A549 (cell line): ENCODE results near the gene ABHD12. TPM values are rescaled to one million over a fixed set of nuclear protein-coding genes. Genes with fewer than 3 reads are reported as not detected.

ENCODE experiments used
- ATAC-seq, 2 experiments: fragments of 200-7000 bp in 1 of 2; fragments of >200 bp in 1 of 2; cut with Nextera tagmentation in 1 of 2; cut with Tn5 transposase in 1 of 2; 3 replicates each; pipeline versions ENCODE4 v1.8.0 to v1.9.1; 2018 to 2020; ENCODE audit warnings: mild to moderate bottlenecking in 1 of 2, moderate library complexity in 1 of 2
- CTCF ChIA-PET: fragments of 300-600 bp; sonication (Branson Sonifier 250); formaldehyde crosslinking; extraction: SDS; loops from one replicate; lab custom pipeline; 2021; ENCODE audit warnings: antibody characterized with exemption, inconsistent platforms; lab: Yijun Ruan, JAX
- POLR2A ChIA-PET: fragments of 350-600 bp; formaldehyde crosslinking; extraction: SDS; loops from one replicate; lab custom pipeline; 2021; ENCODE audit warnings: antibody characterized with exemption, inconsistent platforms; lab: Yijun Ruan, JAX
- DNase-seq, 2 experiments: peaks; one replicate each; pipeline versions ENCODE4 v3.0.0 to v3.0.0-alpha.2; 2011 to 2016; ENCODE audit warnings: low read depth in 1 of 2, low spot score in 1 of 2
- FAIRE-seq: peaks from 2 replicates; lab custom pipeline; 2011; peaks lifted over from hg19 to GRCh38; lab: Jason Lieb, UNC
- H3K27ac ChIP-seq, 2 experiments: fragments of >200 bp; sonication (Bioruptor Twin); formaldehyde crosslinking; 3 replicates each; pipeline ENCODE4 v1.5.1; 2016 to 2017
- H3K4me1 ChIP-seq: fragments of >200 bp; sonication (Bioruptor Twin); formaldehyde crosslinking; 3 replicates; pipeline ENCODE4 v1.6.1; 2016
- H3K4me2 ChIP-seq: fragments of >200 bp; sonication (Bioruptor Twin); formaldehyde crosslinking; 3 replicates; pipeline ENCODE4 v1.6.1; 2016
- H3K4me3 ChIP-seq: fragments of >200 bp; sonication (Bioruptor Twin); formaldehyde crosslinking; 3 replicates; pipeline ENCODE4 v1.5.1; 2016
- H3K9me3 ChIP-seq: fragments of >200 bp; sonication (Bioruptor Twin); formaldehyde crosslinking; 3 replicates; pipeline ENCODE4 v1.6.1; 2016
- ATOH8 ChIP-seq: fragments of 250-450 bp; sonication (Bioruptor Pico); IDR thresholded peaks from 2 replicates; pipeline ENCODE4 v1.5.0; 2020; ENCODE audit warnings: low read depth, mild to moderate bottlenecking, moderate library complexity
- CTCF ChIP-seq: fragments of >200 bp; sonication (Bioruptor Twin); formaldehyde crosslinking; IDR thresholded peaks from 3 replicates; pipeline ENCODE4 v1.5.1; 2016
- FOSL2 ChIP-seq, 2 experiments: fragments of 450-650 bp in 1 of 2; fragments of >200 bp in 1 of 2; sonication (Bioruptor Twin) in 1 of 2; formaldehyde crosslinking; IDR thresholded peaks; 2 replicates each; pipeline versions ENCODE4 v1.5.0 to v1.6.1; 2016 to 2020; ENCODE audit warnings: mild to moderate bottlenecking in 1 of 2, moderate library complexity in 1 of 2
- GATA3 ChIP-seq: IDR thresholded peaks from 2 replicates; pipeline ENCODE4 v1.6.1; 2012; ENCODE audit warnings: borderline replicate concordance
- HDAC2 ChIP-seq: fragments of 200-600 bp; sonication (generic); IDR thresholded peaks from 2 replicates; pipeline ENCODE4 v1.6.1; 2016
- HOXA7 ChIP-seq: fragments of 250-450 bp; sonication (Bioruptor Pico); IDR thresholded peaks from 2 replicates; pipeline ENCODE4 v1.5.0; 2020; ENCODE audit warnings: mild to moderate bottlenecking, moderate library complexity
- HOXB5 ChIP-seq: fragments of 250-450 bp; sonication (Bioruptor Pico); IDR thresholded peaks from 2 replicates; pipeline ENCODE4 v1.5.0; 2020; ENCODE audit warnings: mild to moderate bottlenecking, moderate library complexity
- JUN ChIP-seq, 2 experiments: fragments of >200 bp; sonication (Bioruptor Twin); formaldehyde crosslinking; IDR thresholded peaks; 2 replicates in 1 of 2; 3 replicates in 1 of 2; pipeline ENCODE4 v1.6.1; 2016 to 2017
- JUNB ChIP-seq: fragments of >200 bp; sonication (Bioruptor Twin); formaldehyde crosslinking; IDR thresholded peaks from 2 replicates; pipeline ENCODE4 v1.6.1; 2016
- KDM5A ChIP-seq: fragments of 200-600 bp; sonication (generic); IDR thresholded peaks from 2 replicates; pipeline ENCODE4 v1.6.1; 2016; ENCODE audit warnings: antibody characterized with exemption, mild to moderate bottlenecking
- POLR2AphosphoS2 ChIP-seq: conservative IDR thresholded peaks from 2 replicates; pipeline ENCODE4 v1.6.1; 2012; ENCODE audit warnings: low read length, improper control_type of control experiment, inconsistent platforms
- RAD21 ChIP-seq, 2 experiments: fragments of >200 bp in 1 of 2; sonication (Bioruptor Twin) in 1 of 2; formaldehyde crosslinking in 1 of 2; IDR thresholded peaks in 1 of 2; conservative IDR thresholded peaks in 1 of 2; 2 replicates in 1 of 2; 3 replicates in 1 of 2; pipeline ENCODE4 v1.6.1; 2012 to 2018; ENCODE audit warnings: inconsistent platforms in 1 of 2
- REST ChIP-seq: fragments of 200-600 bp; sonication (generic); IDR thresholded peaks from 2 replicates; pipeline ENCODE4 v1.6.1; 2016; ENCODE audit warnings: antibody characterized with exemption, mild to moderate bottlenecking, moderate library complexity
- SMC3 ChIP-seq: fragments of >200 bp; sonication (Bioruptor Twin); formaldehyde crosslinking; IDR thresholded peaks from 3 replicates; pipeline ENCODE4 v1.6.1; 2018; ENCODE audit warnings: inconsistent platforms
- SREBF2 ChIP-seq: fragments of 450-650 bp; IDR thresholded peaks from 2 replicates; pipeline ENCODE4 v1.6.1; 2014; ENCODE audit warnings: mild to moderate bottlenecking, moderate library complexity
- ZSCAN20 ChIP-seq: fragments of 250-450 bp; sonication (Bioruptor Pico); IDR thresholded peaks from 2 replicates; pipeline ENCODE4 v1.8.0; 2022; ENCODE audit warnings: mild to moderate bottlenecking, moderate library complexity
- WGBS: methylation state at CpG from one replicate; pipeline ENCODE4 v1.1.6; 2017; ENCODE audit errors: missing lambda C conversion rate; 5-methylcytosine and 5-hydroxymethylcytosine counted together
- polyA plus RNA-seq, 4 experiments: library from polyadenylated mRNA; depleted of rRNA in 3 of 4; stranded (reverse); fragments of >200 nt; fragmentation: RNase III in 1 of 4; extraction: RNeasy Plus Mini Kit Qiagen cat#74134 plus additional on column Dnase treatment in 1 of 4; gene quantifications; 2 replicates in 3 of 4; 3 replicates in 1 of 4; pipeline ENCODE4 v1.2.3, GENCODE V29; 2011 to 2017
- TF ChIP-seq, protein P1 (sequence below): IDR thresholded peaks from 2 replicates; pipeline ENCODE4 v1.6.1; 2012

Gene ABHD12
- polyA plus RNA-seq, 2 of the 4 experiments (the other 2 are of a cell fraction): 54.3 to 101 TPM

GRCh38 chr20:25256226-25256859 lies 134.3 kb downstream of the ABHD12 start:
- 92% methylated on average over 5 of the region's 5 CpGs for WGBS
- TF ChIP-seq HOXB5 (CRISPR knock-in tag): no peak
- TF ChIP-seq ATOH8 (CRISPR knock-in tag): no peak
- no peak for TF ChIP-seq POLR2AphosphoS2
- no peak for TF ChIP-seq HDAC2
- TF ChIP-seq ZSCAN20 (CRISPR knock-in tag): no peak
- TF ChIP-seq KDM5A: no peak
- TF ChIP-seq GATA3: no peak
- no peak for TF ChIP-seq SMC3
- TF ChIP-seq, all 56 proteins: peak for 0
- FAIRE-seq: no peak
- H3K27ac ChIP-seq: 0 out of 6 replicates have a peak overlapping the region, but pooled peaks of 1 of the 2 experiments have one; percentile 5
- H3K4me1 ChIP-seq: peaks cover 46% of the 10 kb centered on the region
- 0 out of 3 replicates have a peak, but pooled peaks cover 5% of the 10 kb centered on the region for H3K9me3 ChIP-seq
- no peak for ATAC-seq
- H3K4me3 ChIP-seq: no peak overlapping the region
- ChIA-PET POLR2A (interaction anchor here (0.7 kb wide), 1 partner anchor 20 kb away, joined by 3 read pairs; no protein-coding TSS in a partner anchor), CTCF (interaction anchor here (0.7 to 5.1 kb wide), 7 partner anchors 9 to 262 kb away, joined by 3 to 30 read pairs (median 6); partner anchors contain the start of genes APMAP and PYGB)
- H3K4me2 ChIP-seq: no peak overlapping the region
- DNase-seq: no peak

DNA sequence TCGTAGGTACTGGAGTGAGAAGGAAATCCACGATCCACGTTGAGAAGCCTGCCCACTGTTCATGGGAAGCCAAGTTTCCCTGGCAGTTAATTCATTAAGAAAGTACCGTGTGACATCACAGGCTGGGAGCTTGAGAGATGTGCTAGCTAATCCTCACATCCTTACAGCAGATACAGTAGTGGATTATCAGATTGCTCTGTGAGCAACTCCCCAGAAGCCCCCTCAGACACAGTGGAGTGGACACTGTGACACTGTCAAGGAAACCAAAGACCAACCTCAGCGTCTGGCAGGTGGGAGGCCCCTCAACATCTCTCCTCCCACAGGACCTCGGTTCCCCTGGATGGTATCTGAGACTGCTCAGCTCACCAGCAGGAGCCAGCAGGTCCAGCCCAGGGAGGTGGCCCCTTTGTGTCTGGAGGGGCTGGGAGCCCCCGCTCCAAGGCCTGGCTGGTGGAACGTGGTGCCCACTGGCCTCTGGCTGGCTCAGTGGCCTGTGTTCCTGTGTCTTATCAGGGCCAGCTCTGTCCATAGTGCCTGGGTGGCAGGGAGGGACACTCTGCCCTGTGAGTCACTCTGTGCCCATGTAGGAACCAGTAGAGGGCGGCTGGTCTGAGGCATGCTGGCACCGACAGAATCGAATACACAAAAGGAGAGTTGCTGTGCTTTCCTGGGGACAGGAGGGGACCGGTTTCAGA lies 135.5 kb downstream of the ABHD12 start:
- DNase-seq: no peak
- Histone ChIP-seq H3K4me2 (no peak overlapping the region), H3K27ac (peak overlapping the region; percentile 13 to 60; a peak in 4 of 6 replicates)
- CTCF ChIA-PET: interaction anchor here (0.8 to 5.1 kb wide), 10 partner anchors 8 to 261 kb away, joined by 3 to 30 read pairs (median 5); partner anchors contain the start of genes APMAP and PYGB
- FAIRE-seq: no peak
- TF ChIP-seq RAD21 (conservative IDR thresholded peaks at IDR 0.05 in 1 of 2, IDR thresholded peaks at IDR 0.05 in 1 of 2) (0 out of 5 replicates have a peak, but pooled peaks of 1 of the 2 experiments have one; percentile 14), JUNB (no peak), SREBF2 (no peak), JUN (IDR thresholded peaks at IDR 0.05) (peak in 1 of 2 experiments; percentile 35; a peak in 1 of 5 replicates), FOSL2 (IDR thresholded peaks at IDR 0.05) (no peak), FOSL2 (CRISPR knock-in tag; IDR thresholded peaks at IDR 0.05) (no peak), CTCF (0 out of 3 replicates have a peak, but pooled peaks have one; percentile 9)
- TF ChIP-seq, protein P1, sequence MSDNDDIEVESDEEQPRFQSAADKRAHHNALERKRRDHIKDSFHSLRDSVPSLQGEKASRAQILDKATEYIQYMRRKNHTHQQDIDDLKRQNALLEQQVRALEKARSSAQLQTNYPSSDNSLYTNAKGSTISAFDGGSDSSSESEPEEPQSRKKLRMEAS: no peak
- TF ChIP-seq, all 56 proteins: peak for 3
- POLR2A ChIA-PET: interaction anchor here (0.7 kb wide), 1 partner anchor 267 kb away, joined by 3 read pairs; no protein-coding TSS in a partner anchor
- no peaks in the 10 kb centered on the region for H3K9me3 ChIP-seq
- 76% methylated on average over 12 of the region's 12 CpGs for WGBS
- H3K4me1 ChIP-seq: peaks cover 58% of the 10 kb centered on the region
- ATAC-seq: peak; percentile 63 to 78; a peak in 5 of 6 replicates
- H3K4me3 ChIP-seq: no peak overlapping the region

- Histone ChIP-seq H3K9me3 (no peaks in the 10 kb centered on the region), H3K4me1 (peaks cover 64% of the 10 kb centered on the region), H3K4me3 (no peak overlapping the region), H3K4me2 (no peak overlapping the region), H3K27ac (no peak overlapping the region)
- 71% methylated on average over 5 of the region's 5 CpGs for WGBS
- FAIRE-seq: peak; percentile 65
- DNase-seq: no peak
- ChIA-PET CTCF (interaction anchor here (0.8 to 5.1 kb wide), 9 partner anchors 7 to 260 kb away, joined by 3 to 30 read pairs (median 4); partner anchors contain the start of genes APMAP and PYGB), POLR2A (no interaction called here)
- ATAC-seq: no peak
- TF ChIP-seq HOXA7 (CRISPR knock-in tag): no peak
- no peak for TF ChIP-seq REST
Measured at GRCh38 chr20:25254571-25254970, 136.1 kb downstream of the ABHD12 start.
